GM19035 (cell line): ENCODE results near the gene ETF1.
A peak's percentile ranks its signal among the peaks of the same experiment; 100 is the strongest.

Source experiments
- ATAC-seq: cut with Tn5 transposase; IDR thresholded peaks from one replicate; pipeline ENCODE4 v1.9.1; 2021; ENCODE audit not compliant: unreplicated experiment

The ETF1 gene

GRCh38 chr5:138465261-138466124 lies 77.5 kb downstream of the ETF1 start, which contains the start of gene EGR1:
TSS of gene EGR1 (plus strand) at chr5:138465479. CDS start at chr5:138465762, 283 bp downstream.
- ATAC-seq: peak; percentile 61

GRCh38 chr5:138464388-138465260 lies 78.4 kb downstream of the ETF1 start:
- peak; percentile 75 for ATAC-seq

- ATAC-seq: peak; percentile 47
Measured at GRCh38 chr5:138464008-138464387, 79.0 kb downstream of the ETF1 start.

- ATAC-seq: no peak
Measured at GRCh38 chr5:138463419-138464007, 79.5 kb downstream of the ETF1 start.

- no peak for ATAC-seq
Measured at GRCh38 chr5:138461343-138462125, 81.5 kb downstream of the ETF1 start.

- ATAC-seq: no peak
Measured at GRCh38 chr5:138460032-138460693, 82.9 kb downstream of the ETF1 start.

- no peak for ATAC-seq
Measured at GRCh38 chr5:138459311-138459933, 83.6 kb downstream of the ETF1 start.

- no peak for ATAC-seq
Measured at GRCh38 chr5:138458856-138459255, 84.2 kb downstream of the ETF1 start.

GRCh38 chr5:138458384-138458783 lies 84.7 kb downstream of the ETF1 start:
- ATAC-seq: no peak

- no peak for ATAC-seq
Measured at GRCh38 chr5:138457531-138458275, 85.3 kb downstream of the ETF1 start.
